Erythroblast (primary cell): ENCODE measurements around the gene FGF12.

Experiments used
- GATA1 ChIP-seq: IDR thresholded peaks from 2 replicates; pipeline ENCODE4 v1.6.1; 2011; ENCODE audit warnings: low read depth, mild to moderate bottlenecking, control low read depth, low read length, moderate library complexity
- POLR2A ChIP-seq: IDR thresholded peaks from 2 replicates; pipeline ENCODE4 v1.6.1; 2011; ENCODE audit warnings: mild to moderate bottlenecking, low read length

DNA sequence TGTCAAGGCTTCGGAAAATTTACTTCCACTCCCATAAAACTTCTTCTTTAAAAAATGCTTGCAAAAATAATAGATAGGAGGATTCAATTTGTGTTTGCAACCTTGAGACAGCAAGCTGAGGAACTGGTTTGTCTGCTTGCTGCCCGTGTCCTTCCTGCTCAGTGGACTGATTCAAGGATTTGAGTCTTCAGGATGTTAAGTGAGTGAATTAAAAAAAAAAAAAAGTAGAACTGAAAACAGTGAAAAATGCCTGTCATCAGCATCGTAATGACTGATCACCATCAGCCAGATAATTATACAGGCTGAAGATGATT, 453.7 kb downstream of the FGF12 start:
- TF ChIP-seq POLR2A (no peak), GATA1 (no peak)
